Measurements from ENCODE around the gene TMCC1.

Gene TMCC1

GRCh38 chr3:129673897-129674797 lies 219.4 kb downstream of the TMCC1 start:
- no peak for DNase-seq

GRCh38 chr3:129673012-129673411 lies 220.5 kb downstream of the TMCC1 start:
- no peak for DNase-seq

- DNase-seq = no peak
These were observed 221.1 kb downstream of the TMCC1 start for GRCh38 chr3:129672412-129672811.

- DNase-seq = no peak
These were observed 228.3 kb downstream of the TMCC1 start for GRCh38 chr3:129665024-129665768.

- no peak for DNase-seq
These were observed 229.4 kb downstream of the TMCC1 start for GRCh38 chr3:129663930-129664646.

- DNase-seq = no peak
These were observed 230.5 kb downstream of the TMCC1 start for GRCh38 chr3:129663045-129663446.

- no peak for DNase-seq
These were observed 231.3 kb downstream of the TMCC1 start for GRCh38 chr3:129662191-129662608.

- DNase-seq = no peak
These were observed 231.7 kb downstream of the TMCC1 start for GRCh38 chr3:129661766-129662165.

- DNase-seq = no peak
These were observed 235.2 kb downstream of the TMCC1 start for GRCh38 chr3:129658110-129658843.

- DNase-seq = no peak
These were observed 236.1 kb downstream of the TMCC1 start for GRCh38 chr3:129657261-129658046.

- DNase-seq = no peak
These were observed 236.8 kb downstream of the TMCC1 start for GRCh38 chr3:129656659-129657247.

GRCh38 chr3:129655291-129655700 lies 238.2 kb downstream of the TMCC1 start:
- DNase-seq = no peak

GRCh38 chr3:129654131-129654530 lies 239.4 kb downstream of the TMCC1 start:
- DNase-seq = no peak

GRCh38 chr3:129653019-129653418 lies 240.5 kb downstream of the TMCC1 start:
- no peak for DNase-seq

GRCh38 chr3:129651435-129652202 lies 241.9 kb downstream of the TMCC1 start:
- DNase-seq = no peak

GRCh38 chr3:129650256-129650872 lies 243.1 kb downstream of the TMCC1 start:
- DNase-seq = peak; percentile 63

GRCh38 chr3:129648391-129648790 lies 245.1 kb downstream of the TMCC1 start:
- DNase-seq = no peak

GRCh38 chr3:129645286-129645685 lies 248.2 kb downstream of the TMCC1 start:
- no peak for DNase-seq

- no peak for DNase-seq
These were observed 248.7 kb downstream of the TMCC1 start for GRCh38 chr3:129644836-129645235.

Data from CD4-positive, alpha-beta T cell treated with Interleukin-10 for 1 hour (primary cell).